HG02798 (cell line): ENCODE measurements around the gene UBA3.

Source experiments
- ATAC-seq: cut with Tn5 transposase; IDR thresholded peaks from one replicate; pipeline ENCODE4 v1.9.1; 2021; ENCODE audit warnings: mild to moderate bottlenecking; ENCODE audit not compliant: unreplicated experiment, poor library complexity

The UBA3 gene

GRCh38 chr3:69079269-69080159 is 651 bp downstream of the UBA3 start:
- ATAC-seq = no peak

GRCh38 chr3:69072928-69073327 is 7.2 kb downstream of the UBA3 start:
- no peak for ATAC-seq

GRCh38 chr3:69066121-69066520 is 14.0 kb downstream of the UBA3 start:
- no peak for ATAC-seq

DNA sequence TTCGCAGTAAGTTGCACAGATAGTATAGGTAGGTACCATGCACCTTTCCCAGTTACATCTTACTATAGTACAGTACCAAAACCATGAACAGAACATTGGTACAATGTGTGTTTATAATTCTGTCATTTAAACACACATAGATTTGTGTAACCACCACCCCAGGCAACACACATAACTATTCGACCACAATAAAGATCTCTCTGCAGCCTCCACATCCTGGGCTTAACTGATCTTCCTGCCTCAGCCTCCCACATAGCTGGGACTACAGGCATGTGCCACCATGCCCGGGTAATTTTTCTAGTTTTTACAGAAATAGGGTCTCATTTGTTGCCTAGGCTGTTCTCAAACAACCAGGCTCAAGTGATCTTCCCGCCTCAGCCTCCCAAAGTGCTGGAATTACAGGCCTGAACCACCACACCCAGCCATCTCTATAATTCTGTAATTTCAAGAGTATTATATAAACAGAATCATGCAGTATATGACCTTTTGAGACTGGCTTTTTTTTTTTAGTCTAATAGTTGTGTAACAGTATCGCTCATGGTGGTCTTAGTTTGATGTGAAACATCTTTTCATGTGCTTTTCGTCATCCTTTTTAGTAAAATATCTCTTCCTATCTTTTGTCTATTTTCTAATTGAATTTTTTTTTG is 14.7 kb downstream of the UBA3 start:
- ATAC-seq = no peak

GRCh38 chr3:69063636-69064035 is 16.5 kb downstream of the UBA3 start:
- ATAC-seq = no peak

- ATAC-seq = no peak
Observed at GRCh38 chr3:69059688-69060087, 20.5 kb downstream of the UBA3 start.

DNA sequence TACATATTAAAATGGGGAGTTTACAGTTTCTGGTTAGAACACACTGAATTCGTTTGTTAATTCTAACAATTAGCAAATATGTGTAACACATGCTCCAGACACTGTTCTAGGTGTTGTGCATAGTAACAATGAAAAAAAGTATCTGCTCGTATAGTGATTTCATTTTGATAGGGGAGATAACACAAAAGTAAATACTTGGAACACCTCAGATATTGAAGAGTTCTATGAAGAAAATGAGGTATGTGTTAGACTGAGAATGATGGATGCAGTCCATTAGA is 21.3 kb downstream of the UBA3 start:
- no peak for ATAC-seq

DNA sequence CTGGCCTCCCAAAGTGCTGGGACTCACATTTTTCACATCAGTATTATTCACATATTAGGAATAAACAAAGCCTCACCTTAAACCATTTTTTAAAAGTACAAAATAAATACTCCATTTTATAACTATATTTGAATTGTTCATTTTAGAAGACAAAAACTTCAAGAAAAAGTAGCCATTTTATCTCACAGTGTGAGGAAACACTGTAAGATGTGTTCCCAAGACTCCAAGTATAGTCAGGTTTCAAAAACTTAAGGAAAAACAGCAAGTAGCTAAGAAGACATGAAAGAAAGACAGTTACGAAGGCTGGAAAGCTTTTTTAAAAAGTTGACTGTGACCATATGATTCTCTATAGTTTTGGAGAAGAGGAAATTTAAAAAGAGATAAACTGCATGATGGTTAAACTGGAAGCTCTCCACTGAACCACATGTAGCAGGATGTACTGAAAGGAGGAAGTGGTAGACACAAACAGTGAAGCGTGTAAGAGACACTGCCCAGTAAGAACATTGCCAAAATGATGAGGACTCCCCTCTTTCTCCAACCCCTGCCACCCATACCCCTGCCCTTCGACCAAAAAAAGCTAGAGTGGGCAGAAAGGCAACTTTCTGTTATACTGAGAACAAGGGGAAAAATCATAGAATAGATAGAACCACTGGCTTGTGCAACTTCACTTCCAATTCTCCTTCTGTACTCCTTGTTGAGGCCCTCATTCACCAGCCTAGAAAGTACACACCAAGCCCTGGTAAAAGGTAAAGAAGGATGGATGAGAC is 21.8 kb downstream of the UBA3 start:
- peak; percentile 94 for ATAC-seq

DNA sequence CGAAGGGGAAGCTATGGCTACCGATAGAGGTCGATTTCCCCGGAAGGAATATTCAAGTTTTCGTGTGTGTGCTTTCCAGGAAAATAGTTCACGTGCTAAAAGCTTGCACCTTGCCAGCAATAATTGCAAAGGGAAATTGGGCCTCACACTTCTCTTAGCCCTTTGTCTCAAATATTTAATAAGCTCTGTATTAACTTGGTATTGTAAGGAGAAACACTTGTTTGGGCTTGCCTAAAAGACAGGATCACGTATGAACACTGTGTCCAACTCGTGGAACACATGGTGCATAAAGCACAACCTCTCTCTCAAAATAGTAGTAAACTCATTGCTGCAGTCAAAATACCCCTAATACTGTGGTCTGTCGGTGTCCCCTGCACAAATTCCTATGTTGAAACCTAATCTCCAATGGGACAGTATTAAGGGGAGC is 27.7 kb downstream of the UBA3 start:
- peak; percentile 1 for ATAC-seq

- peak; percentile 97 for ATAC-seq
Observed at GRCh38 chr3:69051756-69052471, 28.3 kb downstream of the UBA3 start, which contains the start of gene TMF1. TSS of gene TMF1 (minus strand) at chr3:69052333. CDS start at chr3:69052086, 247 bp downstream.

DNA sequence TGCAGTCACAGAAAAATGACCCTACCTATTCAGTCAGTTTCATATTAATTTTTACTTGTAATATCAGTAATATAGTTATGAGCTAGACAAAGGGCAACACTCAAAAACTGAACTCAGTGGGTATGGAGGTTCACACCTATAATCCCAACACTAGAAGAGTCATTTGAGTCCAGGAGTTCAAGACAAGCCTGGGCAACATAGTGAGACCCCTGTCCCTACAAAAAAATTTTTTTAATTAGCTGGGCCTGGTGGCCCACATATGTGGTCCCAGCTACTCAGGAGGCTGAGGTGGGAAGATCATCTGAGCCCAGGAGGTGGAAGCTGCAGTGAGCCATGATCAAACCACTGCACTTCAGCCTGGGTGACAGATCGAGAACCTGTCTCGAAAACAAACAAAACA is 31.2 kb downstream of the UBA3 start:
- no peak for ATAC-seq

DNA sequence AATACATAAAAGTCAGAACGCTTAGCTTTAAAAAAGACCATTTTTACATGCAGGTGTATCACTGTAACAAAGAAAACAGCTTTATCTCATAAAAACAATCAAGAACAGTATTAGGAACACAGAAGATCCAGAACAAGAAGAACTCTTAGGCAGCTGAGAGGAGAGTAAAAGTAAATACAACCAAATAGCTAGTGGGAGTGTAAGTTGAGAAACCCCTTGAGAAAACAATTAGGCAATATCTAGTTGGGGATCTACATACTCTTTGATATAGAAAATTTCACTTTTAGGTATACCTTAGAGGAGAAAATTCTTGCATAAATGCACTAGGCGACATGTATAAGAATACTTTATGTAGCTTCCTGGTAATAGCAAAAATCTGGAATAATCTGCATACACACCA is 35.6 kb downstream of the UBA3 start:
- no peak for ATAC-seq

DNA sequence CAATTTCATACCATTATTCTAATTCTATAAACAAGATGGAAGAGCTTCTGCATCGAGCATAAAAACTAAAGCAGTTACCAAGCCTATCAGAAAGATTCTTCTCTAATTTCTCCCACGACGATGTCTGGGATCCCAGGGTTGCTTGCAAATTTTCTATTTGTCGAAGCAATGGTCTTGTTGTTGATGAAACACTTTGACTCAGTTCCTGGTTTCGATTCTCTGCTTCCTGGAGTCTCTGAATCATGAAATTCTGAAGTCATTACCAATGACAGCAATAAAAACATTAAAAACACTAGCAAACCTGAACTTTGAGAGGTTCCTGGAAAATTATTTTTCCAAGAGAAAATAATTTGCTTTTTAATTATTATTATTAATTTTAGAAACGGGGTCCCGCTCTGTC is 46.7 kb downstream of the UBA3 start:
- ATAC-seq = no peak

DNA sequence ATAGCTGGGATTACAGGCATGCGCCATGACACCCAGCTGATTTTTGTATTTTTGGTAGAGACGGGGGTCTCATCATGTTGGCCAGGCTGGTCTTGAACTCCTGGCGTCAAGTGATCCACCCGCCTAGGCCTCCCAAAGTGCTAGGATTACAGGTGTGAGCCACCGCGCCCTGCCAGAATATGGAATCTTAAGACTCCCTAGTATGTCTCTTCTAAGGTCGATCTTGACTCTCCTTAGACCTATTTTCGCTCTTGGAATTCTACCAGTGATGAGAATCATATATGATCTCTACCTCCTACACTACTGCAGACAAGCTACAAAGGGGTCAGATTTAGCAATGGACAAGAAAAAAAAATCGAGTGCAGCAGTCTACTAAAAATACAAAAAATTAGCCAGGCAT is 47.4 kb downstream of the UBA3 start:
- no peak for ATAC-seq

DNA sequence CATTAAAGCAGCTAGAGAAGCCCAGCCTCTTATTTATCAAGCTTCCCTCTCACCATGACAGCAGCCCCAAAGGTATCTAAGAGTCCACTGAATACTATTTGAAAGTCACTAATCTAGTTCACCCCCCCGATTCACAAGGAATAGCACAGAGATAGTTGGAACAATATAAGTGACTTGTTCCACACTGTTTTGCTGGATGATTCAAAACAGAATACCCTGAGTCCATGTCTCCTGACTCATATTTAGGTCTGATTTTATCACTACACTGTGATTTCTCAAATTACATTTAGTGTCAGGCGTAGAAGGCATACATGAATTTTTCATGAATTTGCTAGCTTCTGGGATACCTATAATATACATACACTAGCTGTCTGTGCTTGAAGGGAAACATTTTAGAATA is 48.0 kb downstream of the UBA3 start:
- no peak for ATAC-seq

GRCh38 chr3:69031635-69032034 is 48.5 kb downstream of the UBA3 start:
- ATAC-seq = no peak

DNA sequence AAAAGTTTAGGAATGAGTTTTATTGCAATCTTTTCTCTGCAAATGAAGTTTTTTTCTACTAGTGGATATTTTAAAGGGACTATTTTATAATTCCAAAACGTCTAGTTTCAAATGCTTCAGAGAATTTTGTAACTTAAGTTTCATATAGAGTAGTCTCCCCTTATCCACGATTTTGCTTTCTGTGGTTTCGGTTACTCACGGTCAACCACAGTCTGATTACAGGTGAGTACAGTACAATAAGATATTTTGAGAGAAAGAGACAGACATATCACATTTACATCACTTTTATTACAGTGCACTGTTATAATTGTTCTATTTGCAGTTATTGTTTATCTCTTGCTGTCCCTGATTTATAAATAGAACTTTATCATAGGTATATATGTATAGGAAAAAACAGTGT is 59.3 kb downstream of the UBA3 start:
- ATAC-seq = no peak

GRCh38 chr3:69020424-69020823 is 59.7 kb downstream of the UBA3 start:
- no peak for ATAC-seq

DNA sequence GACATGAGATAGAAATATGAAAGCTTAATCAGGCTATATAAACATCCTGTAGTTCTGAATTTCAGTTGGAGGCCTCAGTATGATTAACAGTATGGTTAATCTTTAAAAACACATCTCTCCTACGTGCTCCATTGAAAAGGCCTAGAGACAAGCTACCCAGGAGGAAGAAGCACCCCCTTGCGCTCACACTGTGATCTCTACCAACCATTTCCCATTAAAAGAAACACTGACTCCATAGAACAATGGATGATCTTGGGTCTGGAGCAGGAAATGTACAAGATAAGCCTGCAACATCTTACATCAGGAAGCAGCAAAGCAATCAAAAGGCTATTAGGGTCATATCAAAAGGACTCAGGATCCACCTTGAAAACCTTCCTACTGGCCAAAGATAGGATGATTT is 63.3 kb downstream of the UBA3 start:
- no peak for ATAC-seq

GRCh38 chr3:69016102-69016501 is 64.1 kb downstream of the UBA3 start:
- no peak for ATAC-seq
